Measurements from ENCODE around the gene PAMR1. TPM values are rescaled to one million over a fixed set of nuclear protein-coding genes. Genes with fewer than 3 reads are reported as not detected.

Gene PAMR1
- total and polyA plus RNA-seq, 4 experiments from 2014 or later = not detected

Other genes with a start within 250 kb of the PAMR1 start
- gene SLC1A2, start 106.1 kb downstream of the PAMR1 start, total RNA-seq = under 1 TPM; 0.08 to 0.09 TPM
- gene SLC1A2, start 106.1 kb downstream of the PAMR1 start, polyA plus RNA-seq = under 1 TPM; 0.13 to 0.25 TPM
- not detected for gene FJX1, start 92.8 kb upstream of the PAMR1 start, total RNA-seq
- under 1 TPM in 1 of 2 donors, not detected in 1; 0.10 TPM for gene FJX1, start 92.8 kb upstream of the PAMR1 start, polyA plus RNA-seq
- 10 to 100 TPM; 49.8 to 53.1 TPM for gene TRIM44, start 137.2 kb upstream of the PAMR1 start, total RNA-seq
- gene TRIM44, start 137.2 kb upstream of the PAMR1 start, polyA plus RNA-seq = 10 to 100 TPM; 34.7 to 47.6 TPM